ENCODE data around the gene HSPG2. TPM values are rescaled to one million over a fixed set of nuclear protein-coding genes. Genes with fewer than 3 reads are reported as not detected.

Gene HSPG2
- total and polyA plus RNA-seq, 9 of the 15 experiments (the other 6 are each of a cell fraction or from before 2014, with no cell fraction given) = 0.14 to 160 (median 15.7) TPM

DNA sequence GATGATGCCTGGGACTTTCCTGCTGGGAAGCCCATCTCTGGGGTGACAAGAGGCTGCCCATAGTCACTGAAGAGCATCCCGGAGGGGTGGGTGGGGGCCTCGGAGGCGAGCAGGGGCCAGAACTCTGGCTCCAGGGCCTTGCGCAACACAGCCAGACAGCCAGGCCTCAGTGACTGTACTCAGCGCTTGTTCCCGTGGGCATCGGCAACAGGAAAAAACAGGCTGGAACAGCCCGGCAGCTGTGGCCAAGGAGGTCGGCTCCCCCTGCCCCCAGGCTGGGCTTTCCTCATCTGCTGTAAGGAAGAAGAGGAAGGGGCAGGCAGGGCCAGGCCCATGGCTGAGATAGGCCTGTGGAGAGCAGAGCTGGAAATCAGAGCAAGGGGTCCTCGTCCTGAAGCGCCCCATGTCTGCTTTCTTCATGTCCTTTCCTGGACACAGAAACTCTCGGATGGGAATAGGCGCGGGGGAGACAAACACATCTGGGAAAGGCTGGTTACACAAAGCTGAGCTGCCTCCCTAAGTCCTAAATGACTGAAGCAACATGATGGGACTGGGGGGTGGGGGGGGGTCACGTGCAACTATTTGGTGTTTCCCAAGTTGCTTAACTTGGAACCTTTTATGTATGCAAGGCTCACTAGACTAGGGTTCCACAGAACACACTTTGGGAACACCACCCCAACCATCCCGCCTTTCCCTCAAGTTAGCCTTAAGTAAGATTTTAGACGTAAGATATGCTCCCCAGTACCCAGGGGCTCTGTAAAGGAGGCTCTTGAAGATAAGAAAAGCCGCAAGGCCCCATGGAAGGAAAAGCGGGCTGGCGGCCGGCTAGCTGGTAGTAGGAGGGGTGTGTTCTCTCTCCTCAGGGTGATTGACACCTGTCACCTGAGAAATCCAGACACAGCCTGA is 30.7 kb downstream of the HSPG2 start (continued):
- TF ChIP-seq, protein P1, sequence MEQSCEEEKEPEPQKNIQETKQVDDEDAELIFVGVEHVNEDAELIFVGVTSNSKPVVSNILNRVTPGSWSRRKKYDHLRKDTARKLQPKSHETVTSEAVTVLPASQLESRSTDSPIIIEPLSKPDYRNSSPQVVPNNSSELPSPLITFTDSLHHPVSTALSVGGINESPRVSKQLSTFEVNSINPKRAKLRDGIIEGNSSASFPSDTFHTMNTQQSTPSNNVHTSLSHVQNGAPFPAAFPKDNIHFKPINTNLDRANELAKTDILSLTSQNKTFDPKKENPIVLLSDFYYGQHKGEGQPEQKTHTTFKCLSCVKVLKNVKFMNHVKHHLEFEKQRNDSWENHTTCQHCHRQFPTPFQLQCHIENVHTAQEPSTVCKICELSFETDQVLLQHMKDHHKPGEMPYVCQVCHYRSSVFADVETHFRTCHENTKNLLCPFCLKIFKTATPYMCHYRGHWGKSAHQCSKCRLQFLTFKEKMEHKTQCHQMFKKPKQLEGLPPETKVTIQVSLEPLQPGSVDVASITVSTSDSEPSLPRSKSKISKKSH (CRISPR knock-in tag; IDR thresholded peaks at IDR 0.05) = no peak
- TF ChIP-seq, protein P2, sequence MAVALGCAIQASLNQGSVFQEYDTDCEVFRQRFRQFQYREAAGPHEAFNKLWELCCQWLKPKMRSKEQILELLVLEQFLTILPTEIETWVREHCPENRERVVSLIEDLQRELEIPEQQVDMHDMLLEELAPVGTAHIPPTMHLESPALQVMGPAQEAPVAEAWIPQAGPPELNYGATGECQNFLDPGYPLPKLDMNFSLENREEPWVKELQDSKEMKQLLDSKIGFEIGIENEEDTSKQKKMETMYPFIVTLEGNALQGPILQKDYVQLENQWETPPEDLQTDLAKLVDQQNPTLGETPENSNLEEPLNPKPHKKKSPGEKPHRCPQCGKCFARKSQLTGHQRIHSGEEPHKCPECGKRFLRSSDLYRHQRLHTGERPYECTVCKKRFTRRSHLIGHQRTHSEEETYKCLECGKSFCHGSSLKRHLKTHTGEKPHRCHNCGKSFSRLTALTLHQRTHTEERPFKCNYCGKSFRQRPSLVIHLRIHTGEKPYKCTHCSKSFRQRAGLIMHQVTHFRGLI (CRISPR knock-in tag; IDR thresholded peaks at IDR 0.05) = no peak
- no peak for TF ChIP-seq SMARCA5 (IDR thresholded peaks at IDR 0.05)
- TF ChIP-seq GTF2A2 (tag; IDR thresholded peaks at IDR 0.05) = no peak; the same call in 1 of the 2 replicates
- TF ChIP-seq POLR2H (tag; IDR thresholded peaks at IDR 0.05; ENCODE audit: low read depth) = no peak
- no peak for TF ChIP-seq MCM2 (IDR thresholded peaks at IDR 0.05; ENCODE audit: low read depth)
- TF ChIP-seq, protein P3, sequence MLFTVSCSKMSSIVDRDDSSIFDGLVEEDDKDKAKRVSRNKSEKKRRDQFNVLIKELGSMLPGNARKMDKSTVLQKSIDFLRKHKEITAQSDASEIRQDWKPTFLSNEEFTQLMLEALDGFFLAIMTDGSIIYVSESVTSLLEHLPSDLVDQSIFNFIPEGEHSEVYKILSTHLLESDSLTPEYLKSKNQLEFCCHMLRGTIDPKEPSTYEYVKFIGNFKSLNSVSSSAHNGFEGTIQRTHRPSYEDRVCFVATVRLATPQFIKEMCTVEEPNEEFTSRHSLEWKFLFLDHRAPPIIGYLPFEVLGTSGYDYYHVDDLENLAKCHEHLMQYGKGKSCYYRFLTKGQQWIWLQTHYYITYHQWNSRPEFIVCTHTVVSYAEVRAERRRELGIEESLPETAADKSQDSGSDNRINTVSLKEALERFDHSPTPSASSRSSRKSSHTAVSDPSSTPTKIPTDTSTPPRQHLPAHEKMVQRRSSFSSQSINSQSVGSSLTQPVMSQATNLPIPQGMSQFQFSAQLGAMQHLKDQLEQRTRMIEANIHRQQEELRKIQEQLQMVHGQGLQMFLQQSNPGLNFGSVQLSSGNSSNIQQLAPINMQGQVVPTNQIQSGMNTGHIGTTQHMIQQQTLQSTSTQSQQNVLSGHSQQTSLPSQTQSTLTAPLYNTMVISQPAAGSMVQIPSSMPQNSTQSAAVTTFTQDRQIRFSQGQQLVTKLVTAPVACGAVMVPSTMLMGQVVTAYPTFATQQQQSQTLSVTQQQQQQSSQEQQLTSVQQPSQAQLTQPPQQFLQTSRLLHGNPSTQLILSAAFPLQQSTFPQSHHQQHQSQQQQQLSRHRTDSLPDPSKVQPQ (CRISPR knock-in tag; IDR thresholded peaks at IDR 0.05; ENCODE audit: borderline replicate concordance) = 0 out of 2 replicates have a peak, but pooled peaks have one; percentile 41
- TF ChIP-seq, protein P4, sequence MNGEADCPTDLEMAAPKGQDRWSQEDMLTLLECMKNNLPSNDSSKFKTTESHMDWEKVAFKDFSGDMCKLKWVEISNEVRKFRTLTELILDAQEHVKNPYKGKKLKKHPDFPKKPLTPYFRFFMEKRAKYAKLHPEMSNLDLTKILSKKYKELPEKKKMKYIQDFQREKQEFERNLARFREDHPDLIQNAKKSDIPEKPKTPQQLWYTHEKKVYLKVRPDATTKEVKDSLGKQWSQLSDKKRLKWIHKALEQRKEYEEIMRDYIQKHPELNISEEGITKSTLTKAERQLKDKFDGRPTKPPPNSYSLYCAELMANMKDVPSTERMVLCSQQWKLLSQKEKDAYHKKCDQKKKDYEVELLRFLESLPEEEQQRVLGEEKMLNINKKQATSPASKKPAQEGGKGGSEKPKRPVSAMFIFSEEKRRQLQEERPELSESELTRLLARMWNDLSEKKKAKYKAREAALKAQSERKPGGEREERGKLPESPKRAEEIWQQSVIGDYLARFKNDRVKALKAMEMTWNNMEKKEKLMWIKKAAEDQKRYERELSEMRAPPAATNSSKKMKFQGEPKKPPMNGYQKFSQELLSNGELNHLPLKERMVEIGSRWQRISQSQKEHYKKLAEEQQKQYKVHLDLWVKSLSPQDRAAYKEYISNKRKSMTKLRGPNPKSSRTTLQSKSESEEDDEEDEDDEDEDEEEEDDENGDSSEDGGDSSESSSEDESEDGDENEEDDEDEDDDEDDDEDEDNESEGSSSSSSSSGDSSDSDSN (IDR thresholded peaks at IDR 0.05; ENCODE audit: borderline replicate concordance in 1 of 2, low read depth in 2 of 2, low read length in 2 of 2) = no peak; a peak in 1 of 4 replicates
- TF ChIP-seq TARDBP (IDR thresholded peaks at IDR 0.05) = no peak
- TF ChIP-seq TEAD1 (CRISPR knock-in tag; IDR thresholded peaks at IDR 0.05) = peak in 1 of 2 experiments; percentile 6; a peak in 1 of 4 replicates
- peak; percentile 27 to 43; a peak in 3 of 4 replicates for TF ChIP-seq NRF1 (conservative IDR thresholded peaks at IDR 0.05 in 1 of 2, IDR thresholded peaks at IDR 0.05 in 1 of 2)
- TF ChIP-seq ZSCAN29 (IDR thresholded peaks at IDR 0.05) = no peak
- no peak for TF ChIP-seq ZNF431 (CRISPR knock-in tag; IDR thresholded peaks at IDR 0.05)
- no peak for TF ChIP-seq SLC30A9 (CRISPR knock-in tag; IDR thresholded peaks at IDR 0.05)
- TF ChIP-seq ZFPM2 (CRISPR knock-in tag; IDR thresholded peaks at IDR 0.05) = no peak
- TF ChIP-seq PCBP1 (IDR thresholded peaks at IDR 0.05; ENCODE audit: low read depth, low read length, poor library complexity, severe bottlenecking) = no peak
- no peak for TF ChIP-seq HNRNPUL1 (IDR thresholded peaks at IDR 0.05; ENCODE audit: low read length)
- no peak for TF ChIP-seq CCAR2 (IDR thresholded peaks at IDR 0.05; ENCODE audit: low read depth, low read length)
- no peak for TF ChIP-seq NCOA6 (IDR thresholded peaks at IDR 0.05)
- TF ChIP-seq ZNF3 (CRISPR knock-in tag; IDR thresholded peaks at IDR 0.05) = no peak
